Astrocyte (in vitro differentiated cells and primary cell): ENCODE results near the gene NOS1AP. TPM values are rescaled to one million over a fixed set of nuclear protein-coding genes. Genes with fewer than 3 reads are reported as not detected.
A peak's percentile ranks its signal among the peaks of the same experiment; 100 is the strongest.

Experiments used
- DNase-seq: peaks from one replicate; pipeline ENCODE4 v3.0.0-alpha.2; 2010; ENCODE audit warnings: low read depth
- FAIRE-seq: peaks from 2 replicates; lab custom pipeline; 2011; peaks lifted over from hg19 to GRCh38; lab: Jason Lieb, UNC
- H2AFZ ChIP-seq: 2 replicates; pipeline ENCODE4 v1.6.0; 2012; ENCODE audit warnings: low read depth, low read length, inconsistent platforms
- H3K27ac ChIP-seq: 2 replicates; pipeline ENCODE4 v1.5.1; 2011; ENCODE audit warnings: low read depth, low read length, inconsistent platforms
- H3K27me3 ChIP-seq: 2 replicates; pipeline ENCODE4 v1.6.0; 2011; ENCODE audit warnings: low read length, inconsistent platforms; ENCODE audit not compliant: insufficient read depth
- H3K36me3 ChIP-seq: 2 replicates; pipeline ENCODE4 v1.5.1; 2011; ENCODE audit warnings: low read length, inconsistent platforms; ENCODE audit not compliant: insufficient read depth
- H3K4me1 ChIP-seq: 2 replicates; pipeline ENCODE4 v1.5.1; 2011; ENCODE audit warnings: low read length, inconsistent platforms; ENCODE audit not compliant: insufficient read depth
- H3K4me2 ChIP-seq: 2 replicates; pipeline ENCODE4 v1.6.0; 2012; ENCODE audit warnings: low read length, inconsistent platforms
- H3K4me3 ChIP-seq: 2 replicates; pipeline ENCODE4 v1.5.1; 2011; ENCODE audit warnings: low read depth, mild to moderate bottlenecking, low read length, inconsistent platforms; ENCODE audit not compliant: insufficient read depth
- H3K79me2 ChIP-seq: 2 replicates; pipeline ENCODE4 v1.6.0; 2012; ENCODE audit warnings: mild to moderate bottlenecking, low read length, inconsistent platforms; ENCODE audit not compliant: insufficient read depth
- H3K9ac ChIP-seq: 2 replicates; pipeline ENCODE4 v1.6.0; 2012; ENCODE audit warnings: mild to moderate bottlenecking, low read length, inconsistent platforms
- H3K9me3 ChIP-seq: 2 replicates; pipeline ENCODE4 v1.5.1; 2012; ENCODE audit warnings: low read depth, mild to moderate bottlenecking, low read length, inconsistent platforms; ENCODE audit not compliant: insufficient read depth
- H4K20me1 ChIP-seq: 2 replicates; pipeline ENCODE4 v1.6.0; 2012; ENCODE audit warnings: low read length, inconsistent platforms; ENCODE audit not compliant: insufficient read depth
- H3K27ac Mint-ChIP-seq: one replicate; pipeline ENCODE4 v1.8.0; 2021; ENCODE audit warnings: mild to moderate bottlenecking, mixed read lengths; ENCODE audit not compliant: unreplicated experiment
- H3K27me3 Mint-ChIP-seq: one replicate; pipeline ENCODE4 v1.8.0; 2021; ENCODE audit warnings: low read depth, mixed read lengths; ENCODE audit not compliant: unreplicated experiment
- H3K36me3 Mint-ChIP-seq: one replicate; pipeline ENCODE4 v1.8.0; 2021; ENCODE audit warnings: low read depth, mixed read lengths; ENCODE audit not compliant: unreplicated experiment
- H3K4me1 Mint-ChIP-seq: one replicate; pipeline ENCODE4 v1.8.0; 2021; ENCODE audit warnings: low read depth, mixed read lengths; ENCODE audit not compliant: unreplicated experiment
- H3K4me3 Mint-ChIP-seq: one replicate; pipeline ENCODE4 v1.8.0; 2021; ENCODE audit warnings: mild to moderate bottlenecking, moderate library complexity, mixed read lengths; ENCODE audit not compliant: unreplicated experiment
- H3K9me3 Mint-ChIP-seq: one replicate; pipeline ENCODE4 v1.8.0; 2021; ENCODE audit warnings: mild to moderate bottlenecking, mixed read lengths; ENCODE audit not compliant: unreplicated experiment
- EZH2 ChIP-seq: IDR thresholded peaks from 2 replicates; pipeline ENCODE4 v1.6.1; 2012; ENCODE audit warnings: mild to moderate bottlenecking, low read length, inconsistent platforms; ENCODE audit not compliant: insufficient read depth
- total RNA-seq: library from RNA; stranded (reverse); gene quantifications from 2 replicates; pipeline ENCODE4 v1.2.1, GENCODE V29; 2021
- TF ChIP-seq, protein P1 (sequence below): IDR thresholded peaks from 2 replicates; pipeline ENCODE4 v1.5.1; 2011; ENCODE audit warnings: low read depth, mild to moderate bottlenecking, inconsistent platforms, low read length, moderate library complexity; ENCODE audit not compliant: insufficient read depth

The NOS1AP gene
- total RNA-seq, 1 donor from 2014 or later = 1.2 TPM

DNA sequence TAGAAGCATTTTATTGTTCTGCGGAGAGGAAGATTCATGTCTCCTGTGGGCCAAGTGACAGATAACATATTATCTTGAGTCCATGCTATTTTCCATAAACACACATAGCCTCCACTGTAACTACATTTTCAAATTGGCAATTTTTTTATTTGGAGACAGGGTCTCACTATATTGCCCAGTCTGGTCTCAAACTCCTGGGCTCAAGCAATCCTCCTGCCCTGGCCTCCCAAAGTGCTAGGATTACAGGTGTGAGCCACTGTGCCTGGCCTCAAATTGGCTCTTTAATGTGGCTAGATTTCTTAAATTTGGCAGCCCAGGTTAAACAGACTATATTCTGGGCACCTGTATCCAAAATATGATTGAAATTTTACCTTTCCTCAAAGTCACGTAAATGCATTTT lies 13.8 kb downstream of the NOS1AP start:
- Histone ChIP-seq H3K4me1 (peaks cover 13% of the 10 kb centered on the region), H3K9ac (no peak overlapping the region), H3K4me2 (no peak overlapping the region), H3K27me3 (no peaks in the 10 kb centered on the region), H3K27ac (no peak overlapping the region), H4K20me1 (no peaks in the 10 kb centered on the region), H3K4me3 (no peak overlapping the region), H2AFZ (no peak overlapping the region), H3K36me3 (no peaks in the 10 kb centered on the region), H3K9me3 (no peaks in the 10 kb centered on the region), H3K79me2 (no peaks in the 10 kb centered on the region)
- no peak overlapping the region for H3K4me3 Mint-ChIP-seq
- peaks cover 13% of the 10 kb centered on the region for H3K4me1 Mint-ChIP-seq
- H3K36me3 Mint-ChIP-seq = no peaks in the 10 kb centered on the region
- H3K27me3 Mint-ChIP-seq = peaks cover 2% of the 10 kb centered on the region
- TF ChIP-seq, protein P1, sequence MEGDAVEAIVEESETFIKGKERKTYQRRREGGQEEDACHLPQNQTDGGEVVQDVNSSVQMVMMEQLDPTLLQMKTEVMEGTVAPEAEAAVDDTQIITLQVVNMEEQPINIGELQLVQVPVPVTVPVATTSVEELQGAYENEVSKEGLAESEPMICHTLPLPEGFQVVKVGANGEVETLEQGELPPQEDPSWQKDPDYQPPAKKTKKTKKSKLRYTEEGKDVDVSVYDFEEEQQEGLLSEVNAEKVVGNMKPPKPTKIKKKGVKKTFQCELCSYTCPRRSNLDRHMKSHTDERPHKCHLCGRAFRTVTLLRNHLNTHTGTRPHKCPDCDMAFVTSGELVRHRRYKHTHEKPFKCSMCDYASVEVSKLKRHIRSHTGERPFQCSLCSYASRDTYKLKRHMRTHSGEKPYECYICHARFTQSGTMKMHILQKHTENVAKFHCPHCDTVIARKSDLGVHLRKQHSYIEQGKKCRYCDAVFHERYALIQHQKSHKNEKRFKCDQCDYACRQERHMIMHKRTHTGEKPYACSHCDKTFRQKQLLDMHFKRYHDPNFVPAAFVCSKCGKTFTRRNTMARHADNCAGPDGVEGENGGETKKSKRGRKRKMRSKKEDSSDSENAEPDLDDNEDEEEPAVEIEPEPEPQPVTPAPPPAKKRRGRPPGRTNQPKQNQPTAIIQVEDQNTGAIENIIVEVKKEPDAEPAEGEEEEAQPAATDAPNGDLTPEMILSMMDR = no peak
- TF ChIP-seq EZH2 = no peak
- DNase-seq (no peak), FAIRE-seq (no peak)
- no peak overlapping the region for H3K27ac Mint-ChIP-seq
- H3K9me3 Mint-ChIP-seq = peaks cover 5% of the 10 kb centered on the region

DNA sequence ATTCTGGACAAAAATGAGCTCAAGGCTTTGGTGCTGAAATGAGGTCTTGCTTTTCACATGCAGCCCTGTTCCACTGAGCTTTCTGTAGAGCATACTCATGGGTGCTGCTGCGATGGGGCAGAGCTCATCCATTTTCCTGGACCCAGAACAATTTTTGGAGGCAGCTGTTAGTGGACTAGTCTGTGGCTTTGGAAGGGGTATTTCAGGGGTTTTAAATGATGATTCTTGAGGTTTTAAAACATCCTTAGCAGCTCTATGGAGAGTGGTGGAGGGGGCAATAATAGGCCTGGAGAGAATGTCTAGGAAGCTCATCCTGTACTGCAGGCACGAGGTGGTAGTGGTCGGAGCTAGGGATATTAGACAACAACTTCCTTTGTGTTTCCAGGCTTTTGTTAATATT lies 16.5 kb downstream of the NOS1AP start:
- no peaks in the 10 kb centered on the region for H3K36me3 ChIP-seq
- H3K27me3 ChIP-seq = no peaks in the 10 kb centered on the region
- Mint-ChIP-seq H3K4me3 (no peak overlapping the region), H3K4me1 (peaks cover 16% of the 10 kb centered on the region), H3K36me3 (no peaks in the 10 kb centered on the region), H3K27me3 (no peaks in the 10 kb centered on the region), H3K9me3 (peaks cover 5% of the 10 kb centered on the region), H3K27ac (no peak overlapping the region)
- H3K9me3 ChIP-seq = no peaks in the 10 kb centered on the region
- H3K27ac ChIP-seq = no peak overlapping the region
- H3K9ac ChIP-seq = no peak overlapping the region
- no peak overlapping the region for H3K4me3 ChIP-seq
- no peaks in the 10 kb centered on the region for H3K79me2 ChIP-seq
- TF ChIP-seq, protein P1 = no peak
- no peak for TF ChIP-seq EZH2
- no peak overlapping the region for H2AFZ ChIP-seq
- H3K4me2 ChIP-seq = no peak overlapping the region
- H4K20me1 ChIP-seq = no peaks in the 10 kb centered on the region
- DNase-seq (no peak), FAIRE-seq (no peak)
- peaks cover 16% of the 10 kb centered on the region for H3K4me1 ChIP-seq

DNA sequence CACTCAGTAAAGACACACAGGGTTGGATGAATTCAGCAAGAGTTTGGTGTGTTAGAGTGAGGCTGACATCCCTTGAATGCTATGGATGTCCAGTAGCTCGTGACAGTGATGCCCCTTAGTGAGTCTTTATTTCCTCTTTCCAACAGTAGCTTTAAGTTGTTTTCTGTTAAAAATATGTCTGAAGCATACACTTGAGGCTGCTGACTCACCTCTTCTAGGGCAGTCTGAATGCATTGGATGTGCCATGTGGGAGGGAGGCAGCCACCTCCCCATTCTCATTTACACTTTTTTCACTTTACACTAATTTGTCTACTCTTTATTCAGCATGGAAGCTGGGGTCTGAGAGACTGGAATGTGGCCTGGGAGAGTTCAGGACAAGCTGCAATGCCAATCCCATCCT lies 17.6 kb downstream of the NOS1AP start:
- Mint-ChIP-seq H3K4me1 (peaks cover 20% of the 10 kb centered on the region), H3K4me3 (no peak overlapping the region), H3K27me3 (no peaks in the 10 kb centered on the region), H3K36me3 (no peaks in the 10 kb centered on the region), H3K27ac (no peak overlapping the region), H3K9me3 (peaks cover 5% of the 10 kb centered on the region)
- Histone ChIP-seq H3K79me2 (no peaks in the 10 kb centered on the region), H3K9me3 (no peaks in the 10 kb centered on the region), H2AFZ (no peak overlapping the region), H3K27ac (no peak overlapping the region), H3K4me2 (peak overlapping the region; percentile 11), H3K4me1 (peaks cover 12% of the 10 kb centered on the region), H4K20me1 (no peaks in the 10 kb centered on the region), H3K27me3 (no peaks in the 10 kb centered on the region), H3K4me3 (no peak overlapping the region), H3K9ac (no peak overlapping the region), H3K36me3 (no peaks in the 10 kb centered on the region)
- TF ChIP-seq EZH2 = no peak
- TF ChIP-seq, protein P1 = no peak
- FAIRE-seq = no peak
- DNase-seq = peak; percentile 54
